Activated naive CD4-positive, alpha-beta T cell (primary cell): ENCODE results near the gene FRAS1.

Source experiments
- DNase-seq, 4 experiments: peaks; one replicate each; lab custom pipeline; 2025; lab: John Stamatoyannopoulos, UW

FRAS1 gene

GRCh38 chr4:78584863-78585547 lies 527.9 kb downstream of the FRAS1 start:
- no peak for DNase-seq

- DNase-seq: no peak
Measured at GRCh38 chr4:78585633-78586032, 528.5 kb downstream of the FRAS1 start.

- DNase-seq: no peak
Measured at GRCh38 chr4:78588894-78589545, 531.9 kb downstream of the FRAS1 start.

- no peak for DNase-seq
Measured at GRCh38 chr4:78591404-78591803, 534.3 kb downstream of the FRAS1 start.

GRCh38 chr4:78592088-78592783 lies 535.1 kb downstream of the FRAS1 start:
- DNase-seq: no peak
